Measurements from ENCODE around the gene RASGRP2. TPM values are rescaled to one million over a fixed set of nuclear protein-coding genes. Genes with fewer than 3 reads are reported as not detected.

RASGRP2 gene
- total and polyA plus RNA-seq, 2 of the 8 experiments (the other 6 are each of a cell fraction or from before 2014, with no cell fraction given) = 40.6 to 45.7 TPM

DNA sequence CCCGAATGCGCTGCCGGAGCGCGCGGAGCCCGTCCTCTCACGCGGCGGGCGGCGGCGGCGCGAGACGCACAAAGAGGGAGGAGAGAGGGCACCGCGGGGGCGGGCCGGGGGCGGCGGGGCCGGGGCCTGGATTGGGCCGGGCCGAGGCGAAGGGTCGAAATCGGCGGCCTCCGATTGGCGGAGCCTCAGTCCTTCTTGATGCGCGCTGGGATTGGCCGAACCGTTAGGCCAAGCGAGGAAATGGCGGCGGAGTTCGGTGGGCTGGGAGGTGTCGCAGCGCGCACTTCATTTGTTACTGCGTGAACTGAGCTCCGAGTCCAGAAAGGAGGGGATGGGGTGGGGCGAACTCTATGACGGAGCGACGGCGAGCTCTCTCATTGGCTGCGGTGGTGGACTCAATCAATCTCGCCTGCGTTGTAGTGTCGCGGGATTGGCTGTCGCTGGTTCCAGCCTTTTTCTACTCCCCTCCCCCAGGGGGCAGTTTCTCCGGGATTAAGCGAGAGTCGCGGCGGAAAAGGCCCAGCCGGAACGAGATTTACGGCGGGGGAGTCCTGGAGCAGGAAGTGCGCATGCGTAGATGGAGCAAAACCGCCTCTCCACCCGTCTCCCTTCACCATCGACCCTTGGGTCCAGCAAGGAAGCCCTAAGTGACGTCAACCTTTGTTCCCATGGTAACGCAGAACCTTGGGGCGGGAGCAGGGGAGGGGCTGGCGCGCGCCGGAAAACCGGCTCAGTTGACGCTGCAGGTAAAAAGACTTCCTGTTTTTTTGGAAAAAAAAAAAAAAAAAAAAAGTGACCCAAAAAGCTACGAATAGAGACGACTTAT is 34.7 kb upstream of the RASGRP2 start, which contains the start of gene SF1 (continued):
- TF ChIP-seq POLR2AphosphoS5 (IDR thresholded peaks at IDR 0.05; ENCODE audit: low read depth, low read length) (peak; percentile 97), KDM4A (IDR thresholded peaks at IDR 0.05; ENCODE audit: low read depth, low read length, severe bottlenecking) (peak; percentile 53), TAF7 (optimal IDR thresholded peaks at IDR 0.05; ENCODE audit: borderline replicate concordance, low read depth, low read length) (peak; percentile 71), ATF3 (IDR thresholded peaks at IDR 0.05; ENCODE audit: insufficient read depth, low read depth, low read length) (no peak), CHD2 (IDR thresholded peaks at IDR 0.05; ENCODE audit: low read length) (peak; percentile 98), ASH2L (IDR thresholded peaks at IDR 0.05; ENCODE audit: low read length) (peak; percentile 32), EP300 (IDR thresholded peaks at IDR 0.05; ENCODE audit: borderline replicate concordance in 1 of 2, low read depth in 2 of 2, low read length in 2 of 2) (no peak), TBP (IDR thresholded peaks at IDR 0.05; ENCODE audit: low read depth, low read length) (peak; percentile 94), CREB1 (IDR thresholded peaks at IDR 0.05) (peak; percentile 71), BRCA1 (IDR thresholded peaks at IDR 0.05; ENCODE audit: low read depth, low read length) (peak; percentile 92), POLR2A (IDR thresholded peaks at IDR 0.05; ENCODE audit: control extremely low read depth in 1 of 2, low read depth in 2 of 2, low read length in 2 of 2) (peak; percentile 93 to 94), YY1 (IDR thresholded peaks at IDR 0.05; ENCODE audit: low read depth, low read length) (peak; percentile 90), CTCF (IDR thresholded peaks at IDR 0.05; ENCODE audit: control extremely low read depth in 1 of 3, insufficient read depth in 1 of 3, low read depth in 1 of 3, low read length in 3 of 3) (peak in 1 of 3 experiments; percentile 24; a peak in 1 of 4 replicates)
